ENCODE measurements around the gene PKDREJ. TPM values are rescaled to one million over a fixed set of nuclear protein-coding genes. Genes with fewer than 3 reads are reported as not detected.

Gene PKDREJ
- polyA plus RNA-seq, 1 of the 3 experiments (the other 2 are of a cell fraction) = not detected

DNA sequence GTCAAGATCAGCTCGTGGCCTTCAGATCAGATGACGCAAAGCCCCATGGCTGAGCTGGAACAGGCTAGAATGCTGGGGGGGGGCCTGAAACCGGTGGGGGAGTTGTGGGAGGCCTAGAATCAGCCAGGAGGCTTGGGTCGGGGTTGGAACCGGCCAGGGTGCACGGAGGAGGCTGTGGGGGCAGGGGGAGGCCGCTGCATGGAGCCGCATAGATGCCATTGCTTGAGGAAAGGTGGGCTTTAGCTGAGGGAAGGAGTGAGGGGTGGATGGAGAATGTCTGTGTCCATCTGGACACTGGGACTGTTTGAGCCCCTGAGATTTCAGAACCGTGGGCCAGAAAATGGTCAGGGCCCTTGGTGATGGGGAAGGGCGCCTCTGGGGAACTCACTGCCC is 38.2 kb downstream of the PKDREJ start:
- Histone ChIP-seq H3F3A (replicated peaks; ENCODE audit: insufficient read depth) (no peaks in the 10 kb centered on the region), H3K4me1 (ENCODE audit: control insufficient read depth in 1 of 2, insufficient read depth in 2 of 2, low read depth in 1 of 2, low read length in 1 of 2) (peaks cover 0 to 5% of the 10 kb centered on the region in 2 experiments; a peak in 1 of 4 replicates), H3K27ac (ENCODE audit: low read depth in 2 of 2, low read length in 1 of 2) (no peak overlapping the region), H3K9ac (no peak overlapping the region), H3K9me3 (no peaks in the 10 kb centered on the region), H3K27me3 (ENCODE audit: insufficient read depth) (no peaks in the 10 kb centered on the region), H4K20me1 (ENCODE audit: insufficient read depth) (no peaks in the 10 kb centered on the region), H3K4me2 (no peak overlapping the region), H2AFZ (ENCODE audit: low read depth) (no peak overlapping the region), H3K36me3 (replicated peaks in 1 of 2; ENCODE audit: control insufficient read depth in 1 of 2, insufficient read depth in 2 of 2, low read length in 1 of 2) (peaks cover 4 to 11% of the 10 kb centered on the region in 2 experiments), H3K4me3 (ENCODE audit: low read depth in 2 of 2, low read length in 1 of 2) (no peak overlapping the region), H3K79me2 (ENCODE audit: insufficient read depth) (no peaks in the 10 kb centered on the region), H3K9me2 (no peaks in the 10 kb centered on the region)
- TF ChIP-seq NRF1 (IDR thresholded peaks at IDR 0.05; ENCODE audit: low read depth, low read length) (no peak), EP300 (IDR thresholded peaks at IDR 0.05; ENCODE audit: borderline replicate concordance in 1 of 2, low read depth in 1 of 2, low read length in 1 of 2) (no peak), CHD2 (IDR thresholded peaks at IDR 0.05; ENCODE audit: low read length, partially characterized antibody) (no peak), RAD21 (IDR thresholded peaks at IDR 0.05; ENCODE audit: low read length) (no peak), SMC3 (IDR thresholded peaks at IDR 0.05; ENCODE audit: low read depth, low read length) (no peak), TAF1 (IDR thresholded peaks at IDR 0.05; ENCODE audit: borderline replicate concordance, low read depth, low read length) (no peak), RCOR1 (IDR thresholded peaks at IDR 0.05; ENCODE audit: low read length) (no peak), FOXJ3 (CRISPR knock-in tag; IDR thresholded peaks at IDR 0.05) (no peak)
- TF ChIP-seq, protein P1, sequence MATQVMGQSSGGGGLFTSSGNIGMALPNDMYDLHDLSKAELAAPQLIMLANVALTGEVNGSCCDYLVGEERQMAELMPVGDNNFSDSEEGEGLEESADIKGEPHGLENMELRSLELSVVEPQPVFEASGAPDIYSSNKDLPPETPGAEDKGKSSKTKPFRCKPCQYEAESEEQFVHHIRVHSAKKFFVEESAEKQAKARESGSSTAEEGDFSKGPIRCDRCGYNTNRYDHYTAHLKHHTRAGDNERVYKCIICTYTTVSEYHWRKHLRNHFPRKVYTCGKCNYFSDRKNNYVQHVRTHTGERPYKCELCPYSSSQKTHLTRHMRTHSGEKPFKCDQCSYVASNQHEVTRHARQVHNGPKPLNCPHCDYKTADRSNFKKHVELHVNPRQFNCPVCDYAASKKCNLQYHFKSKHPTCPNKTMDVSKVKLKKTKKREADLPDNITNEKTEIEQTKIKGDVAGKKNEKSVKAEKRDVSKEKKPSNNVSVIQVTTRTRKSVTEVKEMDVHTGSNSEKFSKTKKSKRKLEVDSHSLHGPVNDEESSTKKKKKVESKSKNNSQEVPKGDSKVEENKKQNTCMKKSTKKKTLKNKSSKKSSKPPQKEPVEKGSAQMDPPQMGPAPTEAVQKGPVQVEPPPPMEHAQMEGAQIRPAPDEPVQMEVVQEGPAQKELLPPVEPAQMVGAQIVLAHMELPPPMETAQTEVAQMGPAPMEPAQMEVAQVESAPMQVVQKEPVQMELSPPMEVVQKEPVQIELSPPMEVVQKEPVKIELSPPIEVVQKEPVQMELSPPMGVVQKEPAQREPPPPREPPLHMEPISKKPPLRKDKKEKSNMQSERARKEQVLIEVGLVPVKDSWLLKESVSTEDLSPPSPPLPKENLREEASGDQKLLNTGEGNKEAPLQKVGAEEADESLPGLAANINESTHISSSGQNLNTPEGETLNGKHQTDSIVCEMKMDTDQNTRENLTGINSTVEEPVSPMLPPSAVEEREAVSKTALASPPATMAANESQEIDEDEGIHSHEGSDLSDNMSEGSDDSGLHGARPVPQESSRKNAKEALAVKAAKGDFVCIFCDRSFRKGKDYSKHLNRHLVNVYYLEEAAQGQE (IDR thresholded peaks at IDR 0.05; ENCODE audit: low read depth, low read length) = no peak
- TF ChIP-seq, protein P2, sequence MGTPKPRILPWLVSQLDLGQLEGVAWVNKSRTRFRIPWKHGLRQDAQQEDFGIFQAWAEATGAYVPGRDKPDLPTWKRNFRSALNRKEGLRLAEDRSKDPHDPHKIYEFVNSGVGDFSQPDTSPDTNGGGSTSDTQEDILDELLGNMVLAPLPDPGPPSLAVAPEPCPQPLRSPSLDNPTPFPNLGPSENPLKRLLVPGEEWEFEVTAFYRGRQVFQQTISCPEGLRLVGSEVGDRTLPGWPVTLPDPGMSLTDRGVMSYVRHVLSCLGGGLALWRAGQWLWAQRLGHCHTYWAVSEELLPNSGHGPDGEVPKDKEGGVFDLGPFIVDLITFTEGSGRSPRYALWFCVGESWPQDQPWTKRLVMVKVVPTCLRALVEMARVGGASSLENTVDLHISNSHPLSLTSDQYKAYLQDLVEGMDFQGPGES (IDR thresholded peaks at IDR 0.05; ENCODE audit: low read depth, low read length) = no peak
- TF ChIP-seq, protein P3, sequence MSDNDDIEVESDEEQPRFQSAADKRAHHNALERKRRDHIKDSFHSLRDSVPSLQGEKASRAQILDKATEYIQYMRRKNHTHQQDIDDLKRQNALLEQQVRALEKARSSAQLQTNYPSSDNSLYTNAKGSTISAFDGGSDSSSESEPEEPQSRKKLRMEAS (IDR thresholded peaks at IDR 0.05; ENCODE audit: low read depth) = no peak
- TF ChIP-seq, protein P4, sequence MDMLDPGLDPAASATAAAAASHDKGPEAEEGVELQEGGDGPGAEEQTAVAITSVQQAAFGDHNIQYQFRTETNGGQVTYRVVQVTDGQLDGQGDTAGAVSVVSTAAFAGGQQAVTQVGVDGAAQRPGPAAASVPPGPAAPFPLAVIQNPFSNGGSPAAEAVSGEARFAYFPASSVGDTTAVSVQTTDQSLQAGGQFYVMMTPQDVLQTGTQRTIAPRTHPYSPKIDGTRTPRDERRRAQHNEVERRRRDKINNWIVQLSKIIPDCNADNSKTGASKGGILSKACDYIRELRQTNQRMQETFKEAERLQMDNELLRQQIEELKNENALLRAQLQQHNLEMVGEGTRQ (IDR thresholded peaks at IDR 0.05; ENCODE audit: borderline replicate concordance, low read depth, low read length) = no peak
- 93% methylated on average over 10 of the region's 10 CpGs for WGBS (ENCODE audit: low lambda C conversion rate)
- ChIA-PET CTCF (no interaction called here), POLR2A (no interaction called here)
- no peak for DNase-seq
